NCI-H1930 (cell line): ENCODE data around the gene FAM131B.
"Not testable (repeated sequence)": the region's sequence is repeated elsewhere in the genome, so short reads cannot be mapped to it uniquely, and the experiment has no call there.

ENCODE experiments used
- DNase-seq, 2 experiments: peaks; one replicate each; lab custom pipeline; 2025; lab: John Stamatoyannopoulos, UW

FAM131B gene

DNA sequence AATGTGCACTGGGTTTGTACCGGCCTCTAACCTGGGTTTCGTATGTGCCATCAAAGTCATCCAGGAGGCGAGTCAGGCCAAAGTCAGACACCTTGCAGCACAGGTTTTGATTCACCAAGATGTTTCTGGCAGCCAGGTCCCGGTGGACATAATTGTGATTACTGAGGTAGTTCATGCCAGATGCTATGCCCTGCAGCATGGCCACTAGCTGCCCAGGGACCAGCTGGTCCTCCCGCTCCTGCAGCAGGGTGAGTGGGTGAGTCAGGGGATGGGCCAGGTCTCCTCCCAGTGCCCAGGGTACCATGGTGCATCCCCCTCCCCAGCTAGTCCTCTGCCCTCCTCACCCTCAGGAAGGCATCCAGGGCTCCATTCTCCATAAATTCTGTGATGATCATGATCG, 32.3 kb upstream of the FAM131B start:
- DNase-seq: no peak

- DNase-seq: no peak
These were observed 31.6 kb upstream of the FAM131B start for GRCh38 chr7:143394068-143394467.

DNA sequence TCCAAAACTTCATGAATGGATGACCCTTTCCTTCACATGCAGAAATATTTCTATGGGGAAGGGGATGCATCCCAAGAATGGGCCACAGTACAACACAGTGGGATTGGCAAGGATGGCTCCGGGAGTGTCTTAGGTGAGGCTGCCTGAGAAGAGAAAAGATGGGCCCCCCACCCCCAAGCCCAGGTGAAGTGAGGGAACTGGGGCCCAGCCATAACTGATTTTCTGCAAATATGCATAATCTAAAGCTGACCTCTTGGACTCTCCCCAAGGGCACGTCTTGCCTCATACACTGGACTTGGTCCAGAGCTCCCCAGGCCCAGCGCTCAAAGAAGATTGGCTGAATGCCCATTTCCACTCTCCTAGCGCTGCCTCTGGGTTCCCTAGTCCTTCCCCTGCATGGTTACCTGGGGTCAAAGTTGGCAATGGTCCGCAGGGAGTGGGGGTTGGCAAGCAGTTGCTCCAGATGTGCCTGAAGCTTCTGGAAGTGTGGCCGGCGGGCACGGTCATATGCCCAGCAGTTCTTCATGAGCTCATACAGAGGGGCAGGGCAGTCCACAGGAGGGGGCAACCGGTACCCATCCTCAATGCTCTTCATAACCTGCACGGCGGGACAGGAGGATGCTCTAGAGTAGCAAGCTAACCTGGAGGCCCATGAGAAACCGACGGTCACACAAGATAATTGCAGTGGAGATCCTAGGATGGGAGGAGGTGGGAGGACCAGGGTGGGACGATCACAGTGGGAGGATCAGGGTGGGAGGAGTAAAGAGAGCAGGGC, 30.9 kb upstream of the FAM131B start:
- no peak for DNase-seq

- DNase-seq: no peak
These were observed 30.4 kb upstream of the FAM131B start for GRCh38 chr7:143392875-143393266.

GRCh38 chr7:143392427-143392826, 29.9 kb upstream of the FAM131B start:
- not testable (repeated sequence) for DNase-seq

GRCh38 chr7:143391462-143392404, 29.2 kb upstream of the FAM131B start:
- no peak for DNase-seq

- DNase-seq: no peak
These were observed 28.3 kb upstream of the FAM131B start for GRCh38 chr7:143390773-143391317.

GRCh38 chr7:143390104-143390772, 27.7 kb upstream of the FAM131B start:
- no peak for DNase-seq

- no peak for DNase-seq
These were observed 27.0 kb upstream of the FAM131B start for GRCh38 chr7:143389316-143390103.

DNA sequence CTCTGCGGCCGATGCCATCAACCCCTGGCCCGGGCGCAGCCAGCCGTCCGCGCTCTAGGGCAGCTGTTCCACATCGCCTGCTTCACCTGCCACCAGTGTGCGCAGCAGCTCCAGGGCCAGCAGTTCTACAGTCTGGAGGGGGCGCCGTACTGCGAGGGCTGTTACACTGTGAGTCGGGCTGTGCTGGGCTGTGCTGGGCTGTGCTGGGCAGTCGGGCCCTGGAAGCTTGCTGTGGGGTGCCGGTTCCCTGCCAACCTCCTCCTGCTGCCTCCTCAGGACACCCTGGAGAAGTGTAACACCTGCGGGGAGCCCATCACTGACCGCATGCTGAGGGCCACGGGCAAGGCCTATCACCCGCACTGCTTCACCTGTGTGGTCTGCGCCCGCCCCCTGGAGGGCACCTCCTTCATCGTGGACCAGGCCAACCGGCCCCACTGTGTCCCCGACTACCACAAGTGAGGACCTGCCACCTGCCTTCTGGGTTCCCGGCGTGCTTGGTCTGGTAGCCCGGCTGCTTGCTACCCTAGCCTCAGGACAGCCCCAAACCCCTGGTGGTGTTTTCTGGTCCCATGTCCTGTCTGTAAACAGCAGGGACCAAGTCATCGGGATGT, 26.1 kb upstream of the FAM131B start:
- DNase-seq: no peak

- no peak for DNase-seq
These were observed 25.5 kb upstream of the FAM131B start for GRCh38 chr7:143388051-143388450.

- no peak for DNase-seq
These were observed 24.9 kb upstream of the FAM131B start for GRCh38 chr7:143387156-143387975.

DNA sequence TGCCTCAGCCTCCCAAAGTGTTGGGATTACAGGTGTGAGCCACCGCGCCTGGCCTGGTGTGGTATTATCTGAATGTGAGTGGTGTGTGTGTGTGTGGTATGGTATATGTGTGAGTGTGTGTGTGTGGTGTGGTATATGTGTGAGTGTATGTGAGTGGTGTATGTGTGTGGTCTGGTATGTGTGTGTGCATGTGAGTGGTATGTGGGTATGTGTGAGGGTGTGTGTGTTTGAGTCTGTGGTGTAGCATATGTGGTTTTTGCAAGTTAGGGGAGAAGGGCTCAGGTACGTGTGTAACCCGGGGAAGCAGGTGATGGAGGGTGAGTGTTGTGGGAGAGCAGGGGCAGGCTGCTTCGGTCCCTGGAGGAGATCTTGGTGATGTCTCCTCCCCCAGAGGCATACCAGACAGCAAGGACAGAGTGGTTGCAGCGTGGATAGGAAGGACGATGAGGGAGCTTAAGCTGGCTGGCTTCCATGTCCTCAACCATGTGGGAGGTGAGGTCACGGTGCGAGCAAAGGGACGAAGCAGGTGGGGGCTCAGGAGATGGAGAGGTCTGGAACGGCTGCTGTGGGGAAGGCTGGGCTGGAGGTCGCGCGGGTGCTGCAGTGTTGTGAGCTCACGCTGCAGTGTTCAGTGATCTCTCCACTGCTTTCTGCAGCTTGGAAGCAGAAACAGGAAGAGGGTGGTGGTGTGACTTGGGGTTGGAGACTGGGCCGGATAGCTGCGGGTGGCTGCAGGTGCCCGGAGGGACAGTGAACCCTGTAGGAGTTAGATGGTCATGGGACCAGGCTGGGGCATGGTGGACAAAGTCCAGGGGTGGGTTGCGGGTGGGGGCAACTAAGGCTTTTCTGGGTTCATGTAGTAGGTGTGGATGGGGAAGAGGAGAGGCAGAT, 23.6 kb upstream of the FAM131B start:
- no peak for DNase-seq

GRCh38 chr7:143384661-143385631, 22.4 kb upstream of the FAM131B start:
- DNase-seq: no peak

GRCh38 chr7:143384148-143384547, 21.6 kb upstream of the FAM131B start:
- DNase-seq: no peak

GRCh38 chr7:143383642-143383957, 21.1 kb upstream of the FAM131B start:
- no peak for DNase-seq

- DNase-seq: no peak
These were observed 20.5 kb upstream of the FAM131B start for GRCh38 chr7:143382791-143383641.
